Thymus (tissue), 14 donors: ENCODE results near the gene TAF3. TPM values are rescaled to one million over a fixed set of nuclear protein-coding genes. Genes with fewer than 3 reads are reported as not detected.
A peak's percentile ranks its signal among the peaks of the same experiment; 100 is the strongest.
"Not testable (repeated sequence)": the region's sequence is repeated elsewhere in the genome, so short reads cannot be mapped to it uniquely, and the experiment has no call there.

Experiments
- DNase-seq, 9 donors: peaks; one replicate each; pipeline ENCODE4 v3.0.0-alpha.2; 2013; ENCODE audit warnings: low spot score in 9 of 9, low read depth in 6 of 9, missing footprints in 1 of 9
- H3K27ac ChIP-seq, 2 donors: one replicate each; pipeline ENCODE4 v1.5.1; 2013; ENCODE audit warnings: control low read depth in 1 of 2, low read depth in 1 of 2, low read length in 1 of 2, mild to moderate bottlenecking in 1 of 2, moderate library complexity in 1 of 2
- H3K27me3 ChIP-seq, 2 donors: one replicate each; pipeline ENCODE4 v1.5.1; 2013; ENCODE audit warnings: low read length in 1 of 2; ENCODE audit not compliant: control insufficient read depth in 2 of 2, insufficient read depth in 1 of 2
- H3K36me3 ChIP-seq, 2 donors: one replicate each; pipeline ENCODE4 v1.5.1; 2013; ENCODE audit warnings: low read length in 1 of 2, mild to moderate bottlenecking in 1 of 2, moderate library complexity in 1 of 2; ENCODE audit not compliant: control insufficient read depth in 2 of 2, insufficient read depth in 2 of 2
- H3K4me1 ChIP-seq, 2 donors: one replicate each; pipeline ENCODE4 v1.5.1; 2013; ENCODE audit warnings: low read length in 2 of 2; ENCODE audit not compliant: control insufficient read depth in 2 of 2, insufficient read depth in 2 of 2
- H3K4me3 ChIP-seq, 2 donors: one replicate each; pipeline ENCODE4 v1.5.1; 2013; ENCODE audit warnings: low read length in 2 of 2, control low read depth in 1 of 2, mild to moderate bottlenecking in 1 of 2
- H3K9me3 ChIP-seq, 2 donors: one replicate each; pipeline ENCODE4 v1.5.1; 2013; ENCODE audit warnings: low read length in 1 of 2, mild to moderate bottlenecking in 1 of 2; ENCODE audit not compliant: control insufficient read depth in 2 of 2, insufficient read depth in 1 of 2
- WGBS: extraction: QIAGEN DNeasy Blood & Tissue Kit; methylation state at CpG from one replicate; pipeline ENCODE4 v1.1.7; 2013; 5-methylcytosine and 5-hydroxymethylcytosine counted together
- long read RNA-seq, 10 donors: transcript quantifications; one replicate each; lab custom pipeline, GENCODE V29; 2026
- polyA plus RNA-seq: library from polyadenylated mRNA; stranded (reverse); fragments of 200-250 nt; gene quantifications from one replicate; pipeline ENCODE4 v1.2.3, GENCODE V29; 2013
- total RNA-seq: library from RNA; stranded (reverse); fragments of 120-200 nt; gene quantifications from one replicate; pipeline ENCODE4 v1.2.4, GENCODE V29; 2013
- donor health status: healthy.

The TAF3 gene, protein sequence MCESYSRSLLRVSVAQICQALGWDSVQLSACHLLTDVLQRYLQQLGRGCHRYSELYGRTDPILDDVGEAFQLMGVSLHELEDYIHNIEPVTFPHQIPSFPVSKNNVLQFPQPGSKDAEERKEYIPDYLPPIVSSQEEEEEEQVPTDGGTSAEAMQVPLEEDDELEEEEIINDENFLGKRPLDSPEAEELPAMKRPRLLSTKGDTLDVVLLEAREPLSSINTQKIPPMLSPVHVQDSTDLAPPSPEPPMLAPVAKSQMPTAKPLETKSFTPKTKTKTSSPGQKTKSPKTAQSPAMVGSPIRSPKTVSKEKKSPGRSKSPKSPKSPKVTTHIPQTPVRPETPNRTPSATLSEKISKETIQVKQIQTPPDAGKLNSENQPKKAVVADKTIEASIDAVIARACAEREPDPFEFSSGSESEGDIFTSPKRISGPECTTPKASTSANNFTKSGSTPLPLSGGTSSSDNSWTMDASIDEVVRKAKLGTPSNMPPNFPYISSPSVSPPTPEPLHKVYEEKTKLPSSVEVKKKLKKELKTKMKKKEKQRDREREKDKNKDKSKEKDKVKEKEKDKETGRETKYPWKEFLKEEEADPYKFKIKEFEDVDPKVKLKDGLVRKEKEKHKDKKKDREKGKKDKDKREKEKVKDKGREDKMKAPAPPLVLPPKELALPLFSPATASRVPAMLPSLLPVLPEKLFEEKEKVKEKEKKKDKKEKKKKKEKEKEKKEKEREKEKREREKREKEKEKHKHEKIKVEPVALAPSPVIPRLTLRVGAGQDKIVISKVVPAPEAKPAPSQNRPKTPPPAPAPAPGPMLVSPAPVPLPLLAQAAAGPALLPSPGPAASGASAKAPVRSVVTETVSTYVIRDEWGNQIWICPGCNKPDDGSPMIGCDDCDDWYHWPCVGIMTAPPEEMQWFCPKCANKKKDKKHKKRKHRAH
- 2.2 TPM for total RNA-seq
- polyA plus RNA-seq = 5.7 TPM
- long read RNA-seq, donor 1 = 0 reads
- long read RNA-seq, donor 2 = 0 reads
- long read RNA-seq, donor 3, partial matches to known transcripts = 14 of 14 reads
- long read RNA-seq, donor 3, other reads (novel, unspliced or antisense) = 0 of 14 reads
- long read RNA-seq, donor 4 = 0 reads
- long read RNA-seq, donor 5 = 0 reads
- long read RNA-seq, donor 6, full-length matches to known transcripts = 1 of 8 reads
- long read RNA-seq, donor 6, partial matches to known transcripts = 7 of 8 reads
- long read RNA-seq, donor 6, other reads (novel, unspliced or antisense) = 0 of 8 reads
- long read RNA-seq, donor 7 = 0 reads
- long read RNA-seq, donor 8 = 0 reads
- long read RNA-seq, donor 9 = 0 reads
- long read RNA-seq, donor 10 = 0 reads

DNA sequence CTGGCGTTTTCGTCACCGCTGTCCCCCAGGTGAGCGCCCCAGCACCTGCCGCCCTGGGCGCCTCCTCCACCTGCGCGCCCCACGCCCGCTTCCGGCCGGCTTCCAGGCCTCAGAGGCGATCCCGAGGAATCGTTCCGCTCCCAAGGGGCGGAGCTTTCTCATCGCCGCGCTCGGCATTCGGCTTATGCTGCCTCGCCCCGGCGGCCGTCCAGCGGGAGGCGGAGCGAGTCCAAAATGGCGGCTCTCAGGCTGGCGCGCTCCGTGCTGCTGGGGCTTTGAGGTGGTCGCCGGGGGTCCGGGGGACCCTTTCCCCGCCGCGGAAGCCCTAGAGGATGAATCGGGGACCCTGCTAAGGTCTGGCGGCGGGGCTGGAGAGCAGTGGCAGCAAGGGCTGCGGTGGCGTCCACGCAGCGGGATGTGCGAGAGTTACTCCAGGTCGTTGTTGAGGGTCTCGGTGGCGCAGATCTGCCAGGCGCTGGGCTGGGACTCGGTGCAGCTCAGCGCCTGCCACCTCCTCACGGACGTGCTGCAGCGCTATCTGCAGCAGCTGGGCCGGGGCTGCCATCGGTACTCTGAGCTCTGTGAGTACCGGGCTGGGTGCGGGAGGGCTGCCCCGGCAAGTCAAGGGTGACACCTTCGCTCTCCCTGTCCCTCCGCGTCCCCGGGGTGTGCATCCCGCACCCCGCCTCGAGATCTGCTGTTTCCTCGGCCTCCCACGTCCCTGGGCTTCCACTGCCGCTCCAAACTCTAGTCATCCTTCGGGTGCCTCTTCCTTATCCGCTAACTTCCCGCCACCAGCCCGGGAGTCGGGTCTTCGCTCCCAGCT, at the start of gene TAF3:
TSS of gene TAF3 (plus strand) at position 211 of the 826 bp plus-strand sequence. CDS start at position 416, 205 bp downstream.
- peak; percentile 69 to 97 (median 91) for DNase-seq
- peaks cover 0 to 4% of the 10 kb centered on the region in 2 donors for H3K36me3 ChIP-seq
- peaks cover 3 to 22% of the 10 kb centered on the region in 2 donors for H3K27me3 ChIP-seq
- no peaks in the 10 kb centered on the region for H3K9me3 ChIP-seq
- H3K4me3 ChIP-seq = peak within 1 kb of the TSS; percentile 72 to 95
- peak within 1 kb of the TSS; percentile 67 to 69 for H3K27ac ChIP-seq
- under 1% methylated on average over 77 of the region's 77 CpGs for WGBS
- peaks cover 8 to 10% of the 10 kb centered on the region in 2 donors for H3K4me1 ChIP-seq

DNA sequence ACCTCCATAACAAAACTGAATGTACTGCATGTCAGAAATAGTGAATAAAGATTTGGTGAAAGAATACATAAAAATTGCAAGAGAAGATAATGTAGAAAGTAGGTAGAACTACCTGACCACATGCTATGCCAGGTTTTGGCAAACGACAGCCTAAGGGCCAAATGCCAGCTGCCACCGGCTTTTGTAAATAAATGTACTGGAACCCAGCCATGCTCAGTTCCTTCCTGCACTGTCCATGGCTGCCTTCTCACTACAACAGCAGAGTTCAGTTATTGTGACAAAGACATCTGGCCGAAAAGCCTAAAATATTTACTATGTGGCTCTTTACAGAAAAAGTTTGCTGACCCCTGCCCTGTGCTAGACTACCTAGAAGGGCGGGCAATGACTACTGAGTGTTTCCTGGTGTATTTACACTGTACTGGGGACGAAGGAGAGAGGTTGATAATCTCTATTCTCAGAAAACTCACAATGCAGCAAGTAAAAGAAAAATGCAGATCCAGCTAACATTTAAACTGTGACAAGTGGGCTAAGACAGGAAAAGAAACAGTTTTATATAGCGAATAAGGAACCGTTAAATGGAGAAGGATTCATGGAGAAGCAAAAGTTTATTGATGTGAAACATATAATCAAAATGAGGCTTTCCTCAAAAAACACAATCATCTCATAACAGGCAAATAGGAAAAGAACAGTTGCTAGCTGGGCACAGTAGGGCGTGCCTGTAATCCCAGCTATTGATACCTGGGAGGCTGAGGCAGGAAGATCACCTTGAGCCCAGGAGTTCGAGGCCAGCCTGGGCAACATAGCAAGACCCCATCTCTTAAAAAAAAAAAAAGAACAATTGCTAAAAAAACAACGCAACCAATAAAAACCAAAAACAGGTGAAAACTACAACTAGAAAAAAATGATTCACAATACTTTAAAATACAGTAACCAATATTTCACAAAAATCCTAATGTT, 44.2 kb upstream of the TAF3 start:
- Histone ChIP-seq H3K4me1 (no peaks in the 10 kb centered on the region), H3K4me3 (no peak overlapping the region), H3K27me3 (no peaks in the 10 kb centered on the region), H3K27ac (no peak overlapping the region), H3K9me3 (no peaks in the 10 kb centered on the region), H3K36me3 (peaks cover 36 to 50% of the 10 kb centered on the region in 2 donors)
- 87% methylated on average over 10 of the region's 10 CpGs for WGBS
- no peak for DNase-seq

- no peak overlapping the region for H3K4me3 ChIP-seq
- WGBS = 96% methylated on average over 2 of the region's 2 CpGs
Measured at GRCh38 chr10:7776777-7777176, 41.5 kb upstream of the TAF3 start.

GRCh38 chr10:7782194-7782593, 36.1 kb upstream of the TAF3 start:
- DNase-seq, H3K27me3 ChIP-seq, H3K27ac ChIP-seq, H3K4me1 ChIP-seq, H3K9me3 ChIP-seq, H3K4me3 ChIP-seq: not testable (repeated sequence)
- whole genome bisulfite sequencing = 98% methylated on average over 6 of the region's 6 CpGs
- H3K36me3 ChIP-seq = peaks cover 29 to 39% of the 10 kb centered on the region in 2 donors

More at GRCh38 chr10:7776777-7777176, 41.5 kb upstream of the TAF3 start:
- H3K27ac ChIP-seq = no peak overlapping the region
- H3K9me3 ChIP-seq = no peaks in the 10 kb centered on the region
- no peaks in the 10 kb centered on the region for H3K27me3 ChIP-seq
- no peak for DNase-seq
- no peaks in the 10 kb centered on the region for H3K4me1 ChIP-seq
- peaks cover 34 to 62% of the 10 kb centered on the region in 2 donors for H3K36me3 ChIP-seq

DNA sequence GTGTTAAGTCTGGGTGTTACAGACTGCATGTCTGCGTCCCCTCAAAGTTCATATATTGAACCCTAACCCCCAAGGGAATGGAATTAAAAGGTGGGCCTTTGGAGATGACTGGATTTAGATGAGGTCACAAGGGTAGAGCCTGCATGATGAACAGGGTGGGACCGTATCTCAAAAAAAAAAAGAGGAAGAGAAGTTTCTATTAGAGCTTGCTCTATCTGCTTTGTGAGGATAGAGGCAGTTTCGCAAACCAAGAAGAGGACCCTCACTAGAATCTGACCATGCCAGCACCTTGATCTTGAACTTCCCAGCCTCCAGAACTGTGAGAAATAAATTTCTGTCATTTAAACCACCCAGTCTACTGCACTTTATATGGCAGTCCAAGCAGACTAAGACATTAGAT, 31.9 kb upstream of the TAF3 start:
- H3K36me3 ChIP-seq = peaks cover 6 to 12% of the 10 kb centered on the region in 2 donors
- no peak overlapping the region for H3K4me3 ChIP-seq
- H3K27me3 ChIP-seq = no peaks in the 10 kb centered on the region
- no peak overlapping the region for H3K27ac ChIP-seq
- no peak for DNase-seq
- peaks cover 10 to 15% of the 10 kb centered on the region in 2 donors for H3K4me1 ChIP-seq
- H3K9me3 ChIP-seq = no peaks in the 10 kb centered on the region
- WGBS = 77% methylated on average over 3 of the region's 3 CpGs

GRCh38 chr10:7787150-7787856, 31.0 kb upstream of the TAF3 start:
- H3K36me3 ChIP-seq = peaks cover 7 to 16% of the 10 kb centered on the region in 2 donors
- H3K4me3 ChIP-seq = peak overlapping the region; percentile 77 to 94

More at GRCh38 chr10:7787150-7787856, 31.0 kb upstream of the TAF3 start:
- Histone ChIP-seq H3K27ac (peak overlapping the region; percentile 34 to 64), H3K9me3 (no peaks in the 10 kb centered on the region), H3K4me1 (peaks cover 10 to 15% of the 10 kb centered on the region in 2 donors), H3K27me3 (no peaks in the 10 kb centered on the region)
- DNase-seq = peak in 3 of 9 donors; percentile 7 to 14 (median 11)
- 3% methylated on average over 26 of the region's 26 CpGs for WGBS
